Calu3 (cell line): ENCODE measurements around the gene PDE9A. TPM values are rescaled to one million over a fixed set of nuclear protein-coding genes. Genes with fewer than 3 reads are reported as not detected.

Source experiments
- BruUV-seq: library from RNA; stranded (reverse); fragments of 400-500 nt; replicated peaks from 2 replicates; lab custom pipeline; 2021; lab: Mats Ljungman, UMichigan
- CTCF ChIA-PET: fragments of 300-600 bp; sonication (Branson Sonifier 250); formaldehyde crosslinking; loops from one replicate; lab custom pipeline; 2022; ENCODE audit warnings: antibody characterized with exemption; lab: Charles Lee
- DNase-seq: peaks from one replicate; pipeline ENCODE4 v3.0.0; 2022
- H3K27ac Mint-ChIP-seq: one replicate; pipeline ENCODE4 v1.8.0; 2022; ENCODE audit warnings: mixed read lengths; ENCODE audit not compliant: unreplicated experiment
- H3K27me3 Mint-ChIP-seq: one replicate; pipeline ENCODE4 v1.8.0; 2022; ENCODE audit warnings: mixed read lengths; ENCODE audit not compliant: unreplicated experiment
- H3K36me3 Mint-ChIP-seq: one replicate; pipeline ENCODE4 v1.8.0; 2022; ENCODE audit warnings: mild to moderate bottlenecking, moderate library complexity, mixed read lengths; ENCODE audit not compliant: insufficient read depth, unreplicated experiment
- H3K4me1 Mint-ChIP-seq: one replicate; pipeline ENCODE4 v1.8.0; 2022; ENCODE audit warnings: mild to moderate bottlenecking, low read depth, mixed read lengths; ENCODE audit not compliant: unreplicated experiment
- H3K4me3 Mint-ChIP-seq: one replicate; pipeline ENCODE4 v1.8.0; 2022; ENCODE audit warnings: mild to moderate bottlenecking, low read depth, moderate library complexity, mixed read lengths; ENCODE audit not compliant: unreplicated experiment
- H3K9me3 Mint-ChIP-seq: one replicate; pipeline ENCODE4 v1.8.0; 2022; ENCODE audit warnings: low read depth, mixed read lengths; ENCODE audit not compliant: unreplicated experiment
- CTCF ChIP-seq: fragments of 200-600 bp; IDR thresholded peaks from one replicate; pipeline ENCODE4 v1.8.0; 2022; ENCODE audit warnings: antibody characterized with exemption; ENCODE audit not compliant: unreplicated experiment
- intact Hi-C: fragments of 100-400 bp; cut with micrococcal nuclease; formaldehyde crosslinking; loops from one replicate; pipeline ENCODE4 v1.10.0; 2022; ENCODE audit not compliant: unreplicated experiment
- total RNA-seq: library from RNA; stranded (reverse); gene quantifications from 2 replicates; pipeline ENCODE4 v1.2.3, GENCODE V29; 2022

PDE9A gene
- total RNA-seq, 1 experiment from 2014 or later, result 10.9 TPM

- no peak overlapping the region for H3K4me3 Mint-ChIP-seq
- intact Hi-C loops, result no loop called here
- H3K27ac Mint-ChIP-seq, result no peak overlapping the region
- no peak for DNase-seq
- H3K36me3 Mint-ChIP-seq, result peaks cover 12% of the 10 kb centered on the region
- TF ChIP-seq CTCF, result no peak
- no TSS peak for BruUV-seq
- H3K4me1 Mint-ChIP-seq, result no peaks in the 10 kb centered on the region
- no peaks in the 10 kb centered on the region for H3K27me3 Mint-ChIP-seq
- H3K9me3 Mint-ChIP-seq, result no peaks in the 10 kb centered on the region
- CTCF ChIA-PET, result no interaction called here
Observed at GRCh38 chr21:42766739-42767560, 113.5 kb downstream of the PDE9A start.

- no peak for TF ChIP-seq CTCF
- no peaks in the 10 kb centered on the region for H3K4me1 Mint-ChIP-seq
- no peak overlapping the region for H3K27ac Mint-ChIP-seq
- no peak overlapping the region for H3K4me3 Mint-ChIP-seq
- H3K9me3 Mint-ChIP-seq, result no peaks in the 10 kb centered on the region
- no peaks in the 10 kb centered on the region for H3K27me3 Mint-ChIP-seq
- DNase-seq, result no peak
- CTCF ChIA-PET, result no interaction called here
- peaks cover 12% of the 10 kb centered on the region for H3K36me3 Mint-ChIP-seq
- intact Hi-C loops, result no loop called here
- no TSS peak for BruUV-seq
Observed at GRCh38 chr21:42767561-42767835, 114.1 kb downstream of the PDE9A start.

- no peak for DNase-seq
- H3K4me3 Mint-ChIP-seq, result no peak overlapping the region
- no peak for TF ChIP-seq CTCF
- no peaks in the 10 kb centered on the region for H3K27me3 Mint-ChIP-seq
- no peaks in the 10 kb centered on the region for H3K4me1 Mint-ChIP-seq
- H3K36me3 Mint-ChIP-seq, result peaks cover 12% of the 10 kb centered on the region
- BruUV-seq, result no TSS peak
- intact Hi-C loops, result no loop called here
- H3K9me3 Mint-ChIP-seq, result no peaks in the 10 kb centered on the region
- CTCF ChIA-PET, result no interaction called here
- H3K27ac Mint-ChIP-seq, result no peak overlapping the region
Observed at GRCh38 chr21:42768324-42769121, 115.1 kb downstream of the PDE9A start.

GRCh38 chr21:42769183-42769819 lies 115.9 kb downstream of the PDE9A start:
- no peak for DNase-seq
- H3K27ac Mint-ChIP-seq, result no peak overlapping the region
- BruUV-seq, result no TSS peak
- H3K4me3 Mint-ChIP-seq, result no peak overlapping the region
- peaks cover 12% of the 10 kb centered on the region for H3K36me3 Mint-ChIP-seq
- CTCF ChIA-PET, result no interaction called here
- TF ChIP-seq CTCF, result no peak
- no peaks in the 10 kb centered on the region for H3K4me1 Mint-ChIP-seq
- no peaks in the 10 kb centered on the region for H3K27me3 Mint-ChIP-seq
- intact Hi-C loops, result no loop called here
- no peaks in the 10 kb centered on the region for H3K9me3 Mint-ChIP-seq
